ENCODE measurements around the gene HOXB3.

DNA sequence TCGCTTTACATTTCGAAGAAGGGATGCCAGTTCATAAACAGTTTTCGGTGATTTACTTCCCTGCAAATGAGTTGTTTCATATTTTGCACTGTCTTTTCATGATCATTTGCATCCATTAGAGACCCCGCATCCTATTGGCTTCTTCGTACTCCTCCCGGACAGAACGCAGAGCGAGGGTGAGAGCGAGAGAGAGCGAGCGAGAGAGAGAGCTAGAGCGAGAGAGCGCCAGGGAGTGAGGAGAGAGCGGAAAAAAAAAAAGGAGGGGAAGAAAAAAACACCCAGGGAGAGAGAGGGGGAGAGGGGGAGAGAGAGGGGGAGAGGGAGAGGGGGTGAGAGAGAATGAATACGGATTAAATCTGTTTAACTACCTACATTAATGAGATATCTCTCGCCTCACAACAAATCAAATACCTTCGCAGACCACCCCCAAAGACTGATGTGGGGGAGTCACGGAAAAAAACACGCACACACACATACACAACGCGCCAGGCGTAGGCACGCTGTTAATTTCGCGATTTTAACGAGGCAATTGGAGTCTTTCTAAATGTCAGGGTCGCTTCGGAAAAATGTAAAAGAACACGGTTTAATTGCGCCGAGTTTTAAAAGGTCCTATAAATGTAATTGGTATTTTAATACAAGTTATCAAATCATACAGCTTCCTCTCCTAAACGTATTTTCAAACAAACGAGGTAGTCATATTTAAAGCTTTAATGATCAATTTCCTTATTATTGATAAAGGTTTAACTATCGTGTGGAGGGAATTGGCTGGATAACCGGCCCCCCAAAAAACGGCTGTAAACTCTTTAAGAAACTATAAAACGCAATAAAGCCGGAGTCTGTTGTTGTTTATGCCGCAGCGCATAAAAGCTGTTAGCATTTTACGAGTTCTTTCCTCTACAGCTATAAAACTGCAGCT is 25.3 kb upstream of the HOXB3 start, which contains the start of gene HOXB8:
- TF ChIP-seq, protein P1, sequence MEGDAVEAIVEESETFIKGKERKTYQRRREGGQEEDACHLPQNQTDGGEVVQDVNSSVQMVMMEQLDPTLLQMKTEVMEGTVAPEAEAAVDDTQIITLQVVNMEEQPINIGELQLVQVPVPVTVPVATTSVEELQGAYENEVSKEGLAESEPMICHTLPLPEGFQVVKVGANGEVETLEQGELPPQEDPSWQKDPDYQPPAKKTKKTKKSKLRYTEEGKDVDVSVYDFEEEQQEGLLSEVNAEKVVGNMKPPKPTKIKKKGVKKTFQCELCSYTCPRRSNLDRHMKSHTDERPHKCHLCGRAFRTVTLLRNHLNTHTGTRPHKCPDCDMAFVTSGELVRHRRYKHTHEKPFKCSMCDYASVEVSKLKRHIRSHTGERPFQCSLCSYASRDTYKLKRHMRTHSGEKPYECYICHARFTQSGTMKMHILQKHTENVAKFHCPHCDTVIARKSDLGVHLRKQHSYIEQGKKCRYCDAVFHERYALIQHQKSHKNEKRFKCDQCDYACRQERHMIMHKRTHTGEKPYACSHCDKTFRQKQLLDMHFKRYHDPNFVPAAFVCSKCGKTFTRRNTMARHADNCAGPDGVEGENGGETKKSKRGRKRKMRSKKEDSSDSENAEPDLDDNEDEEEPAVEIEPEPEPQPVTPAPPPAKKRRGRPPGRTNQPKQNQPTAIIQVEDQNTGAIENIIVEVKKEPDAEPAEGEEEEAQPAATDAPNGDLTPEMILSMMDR (IDR thresholded peaks at IDR 0.05) = no peak
- no peak for TF ChIP-seq POLR2A (IDR thresholded peaks at IDR 0.05)
